H1 (cell line): ENCODE results near the gene MCC.

Experiments
- CHD2 ChIP-seq: IDR thresholded peaks from 2 replicates; pipeline ENCODE4 v1.6.1; 2012; ENCODE audit warnings: low read length, improper control_type of control experiment
- JUND ChIP-seq: IDR thresholded peaks from 2 replicates; pipeline ENCODE4 v1.6.1; 2011; ENCODE audit warnings: mild to moderate bottlenecking, improper control_type of control experiment, low read length
- NRF1 ChIP-seq: IDR thresholded peaks from 2 replicates; pipeline ENCODE4 v1.6.1; 2011; ENCODE audit warnings: mild to moderate bottlenecking, low read depth, low read length, improper control_type of control experiment
- POLR2A ChIP-seq, 2 experiments: IDR thresholded peaks; 1 replicate in 1 of 2; 2 replicates in 1 of 2; pipeline ENCODE4 v1.6.1; 2011; ENCODE audit warnings: low read depth in 2 of 2, low read length in 2 of 2, mild to moderate bottlenecking in 2 of 2; ENCODE audit errors: control extremely low read depth in 1 of 2
- TCF12 ChIP-seq: IDR thresholded peaks from 2 replicates; pipeline ENCODE4 v1.6.1; 2011; ENCODE audit warnings: low read depth, mild to moderate bottlenecking, low read length
- YY1 ChIP-seq: IDR thresholded peaks from 2 replicates; pipeline ENCODE4 v1.6.1; 2011; ENCODE audit warnings: low read depth, mild to moderate bottlenecking, low read length
- TF ChIP-seq, protein P1 (sequence below), 3 experiments: IDR thresholded peaks; 1 replicate in 2 of 3; 2 replicates in 1 of 3; pipeline versions ENCODE4 v1.5.1 to v1.6.1; 2011; ENCODE audit warnings: low read length in 3 of 3, mild to moderate bottlenecking in 3 of 3, inconsistent platforms in 2 of 3, low read depth in 1 of 3, moderate library complexity in 1 of 3; ENCODE audit not compliant: insufficient read depth in 1 of 3; ENCODE audit errors: control extremely low read depth in 1 of 3

DNA sequence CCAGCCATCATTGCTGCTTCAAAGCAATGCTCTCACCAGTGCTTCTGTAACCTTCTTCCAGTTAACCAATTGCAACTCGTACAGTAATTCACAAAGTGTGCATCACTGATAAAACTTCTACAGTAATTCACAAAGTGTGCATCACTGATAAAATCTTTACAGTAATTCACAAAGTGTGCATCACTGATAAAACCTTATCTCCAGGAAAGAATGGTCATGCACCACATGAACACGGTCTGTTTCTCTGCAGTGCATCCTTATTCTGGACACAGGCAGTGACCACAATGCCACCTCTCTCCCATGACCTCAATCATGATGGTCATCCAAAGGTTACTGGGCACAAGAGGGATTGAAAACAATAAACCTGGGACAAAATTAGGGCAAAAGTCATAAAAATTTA, 207.1 kb downstream of the MCC start:
- TF ChIP-seq TCF12 (no peak), CHD2 (no peak), JUND (no peak), NRF1 (no peak), POLR2A (IDR thresholded peaks at IDR 0.05; ENCODE audit: control extremely low read depth in 1 of 2, low read depth in 2 of 2, low read length in 2 of 2) (no peak), YY1 (no peak)
- TF ChIP-seq, protein P1, sequence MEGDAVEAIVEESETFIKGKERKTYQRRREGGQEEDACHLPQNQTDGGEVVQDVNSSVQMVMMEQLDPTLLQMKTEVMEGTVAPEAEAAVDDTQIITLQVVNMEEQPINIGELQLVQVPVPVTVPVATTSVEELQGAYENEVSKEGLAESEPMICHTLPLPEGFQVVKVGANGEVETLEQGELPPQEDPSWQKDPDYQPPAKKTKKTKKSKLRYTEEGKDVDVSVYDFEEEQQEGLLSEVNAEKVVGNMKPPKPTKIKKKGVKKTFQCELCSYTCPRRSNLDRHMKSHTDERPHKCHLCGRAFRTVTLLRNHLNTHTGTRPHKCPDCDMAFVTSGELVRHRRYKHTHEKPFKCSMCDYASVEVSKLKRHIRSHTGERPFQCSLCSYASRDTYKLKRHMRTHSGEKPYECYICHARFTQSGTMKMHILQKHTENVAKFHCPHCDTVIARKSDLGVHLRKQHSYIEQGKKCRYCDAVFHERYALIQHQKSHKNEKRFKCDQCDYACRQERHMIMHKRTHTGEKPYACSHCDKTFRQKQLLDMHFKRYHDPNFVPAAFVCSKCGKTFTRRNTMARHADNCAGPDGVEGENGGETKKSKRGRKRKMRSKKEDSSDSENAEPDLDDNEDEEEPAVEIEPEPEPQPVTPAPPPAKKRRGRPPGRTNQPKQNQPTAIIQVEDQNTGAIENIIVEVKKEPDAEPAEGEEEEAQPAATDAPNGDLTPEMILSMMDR (IDR thresholded peaks at IDR 0.05; ENCODE audit: control extremely low read depth in 1 of 3, insufficient read depth in 1 of 3, low read depth in 1 of 3, low read length in 3 of 3) = no peak
